OCI-LY7 (cell line): ENCODE data around the gene TMEM164.

Experiments used
- EZH2phosphoT487 ChIP-seq: fragments of 200-600 bp; sonication (generic); IDR thresholded peaks from 2 replicates; pipeline ENCODE4 v1.6.1; 2018; ENCODE audit warnings: low read depth, borderline replicate concordance, mild to moderate bottlenecking, mixed run types, antibody characterized with exemption, low read length, moderate library complexity, mixed read lengths
- TF ChIP-seq, protein P1 (sequence below): fragments of 200-600 bp; sonication (generic); conservative IDR thresholded peaks from 2 replicates; pipeline ENCODE4 v1.5.1; 2014; ENCODE audit warnings: mild to moderate bottlenecking, antibody characterized with exemption, low read length, moderate library complexity, mixed read lengths

DNA sequence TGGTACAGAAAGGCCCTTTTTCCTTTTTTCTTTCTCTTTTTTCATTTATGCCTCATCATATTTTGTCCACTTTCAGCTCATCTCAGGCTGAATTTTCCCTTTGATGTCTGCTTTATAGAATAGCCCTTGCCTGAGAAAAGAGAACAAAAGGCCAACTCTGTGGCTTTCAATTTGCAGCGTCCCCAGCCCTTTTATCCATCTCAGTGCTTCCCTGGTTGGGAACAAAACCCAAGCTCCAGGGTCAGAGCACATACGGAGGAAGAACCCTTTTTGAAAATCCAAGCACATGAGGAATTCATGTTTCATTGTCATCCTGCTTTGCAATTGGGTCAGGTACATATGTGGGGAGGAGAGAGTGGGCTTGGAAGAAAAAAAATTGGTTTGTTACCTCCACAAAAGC lies 47.5 kb downstream of the TMEM164 start:
- TF ChIP-seq, protein P1, sequence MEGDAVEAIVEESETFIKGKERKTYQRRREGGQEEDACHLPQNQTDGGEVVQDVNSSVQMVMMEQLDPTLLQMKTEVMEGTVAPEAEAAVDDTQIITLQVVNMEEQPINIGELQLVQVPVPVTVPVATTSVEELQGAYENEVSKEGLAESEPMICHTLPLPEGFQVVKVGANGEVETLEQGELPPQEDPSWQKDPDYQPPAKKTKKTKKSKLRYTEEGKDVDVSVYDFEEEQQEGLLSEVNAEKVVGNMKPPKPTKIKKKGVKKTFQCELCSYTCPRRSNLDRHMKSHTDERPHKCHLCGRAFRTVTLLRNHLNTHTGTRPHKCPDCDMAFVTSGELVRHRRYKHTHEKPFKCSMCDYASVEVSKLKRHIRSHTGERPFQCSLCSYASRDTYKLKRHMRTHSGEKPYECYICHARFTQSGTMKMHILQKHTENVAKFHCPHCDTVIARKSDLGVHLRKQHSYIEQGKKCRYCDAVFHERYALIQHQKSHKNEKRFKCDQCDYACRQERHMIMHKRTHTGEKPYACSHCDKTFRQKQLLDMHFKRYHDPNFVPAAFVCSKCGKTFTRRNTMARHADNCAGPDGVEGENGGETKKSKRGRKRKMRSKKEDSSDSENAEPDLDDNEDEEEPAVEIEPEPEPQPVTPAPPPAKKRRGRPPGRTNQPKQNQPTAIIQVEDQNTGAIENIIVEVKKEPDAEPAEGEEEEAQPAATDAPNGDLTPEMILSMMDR, result no peak
- no peak for TF ChIP-seq EZH2phosphoT487
